Gastrocnemius medialis (tissue), 4 donors: ENCODE measurements around the gene ANO3. TPM values are rescaled to one million over a fixed set of nuclear protein-coding genes. Genes with fewer than 3 reads are reported as not detected.

Experiments
- ATAC-seq, 2 donors: fragments of 150-250 bp; one replicate each; pipeline ENCODE4 v1.9.1; 2016
- DNase-seq, 2 donors: peaks; one replicate each; pipeline ENCODE4 v3.0.0-alpha.2; 2019
- H3K27ac ChIP-seq, 4 donors: fragments of 200-600 bp; sonication (generic); 1 replicate in 1 of 4; 2 replicates in 3 of 4; pipeline ENCODE4 v1.5.1; 2016 to 2018; ENCODE audit warnings: mild to moderate bottlenecking in 2 of 4, moderate library complexity in 1 of 4
- H3K27me3 ChIP-seq, 3 donors: fragments of 200-600 bp; sonication (generic) in 2 of 3; 1 replicate in 1 of 3; 2 replicates in 2 of 3; pipeline versions ENCODE4 v1.5.1 to v1.6.0; 2016 to 2019; ENCODE audit warnings: mild to moderate bottlenecking in 1 of 3, moderate library complexity in 1 of 3
- H3K36me3 ChIP-seq, 2 donors: fragments of 200-600 bp; sonication (generic) in 1 of 2; one replicate each; pipeline ENCODE4 v1.5.1; 2017 to 2018
- H3K4me1 ChIP-seq, 2 donors: fragments of 200-600 bp; sonication (generic) in 1 of 2; one replicate each; pipeline ENCODE4 v1.5.1; 2016 to 2017; ENCODE audit warnings: mild to moderate bottlenecking in 2 of 2
- H3K4me3 ChIP-seq, 4 donors: fragments of 200-600 bp; sonication (generic) in 3 of 4; 1 replicate in 1 of 4; 2 replicates in 3 of 4; pipeline ENCODE4 v1.5.1; 2016 to 2019; ENCODE audit warnings: mild to moderate bottlenecking in 2 of 4
- H3K9me3 ChIP-seq, 3 donors: fragments of 200-600 bp; sonication (generic) in 2 of 3; 1 replicate in 1 of 3; 2 replicates in 2 of 3; pipeline ENCODE4 v1.5.1; 2016 to 2019
- POLR2A ChIP-seq, 2 donors: fragments of 450-650 bp; IDR thresholded peaks; one replicate each; pipeline ENCODE4 v1.6.1; 2017; ENCODE audit warnings: antibody characterized with exemption in 2 of 2, mild to moderate bottlenecking in 2 of 2, moderate library complexity in 2 of 2
- in situ Hi-C, 4 donors: fragments of 200-750 bp; cut with MboI; loops; one replicate each; pipeline versions ENCODE4 v1.15.0 to v1.8.0; 2017; ENCODE audit warnings: low sequenced_read_pairs in 4 of 4
- intact Hi-C: fragments of 100-400 bp; cut with DNase I; formaldehyde crosslinking; loops from one replicate; pipeline ENCODE4 v1.15.1; 2023; ENCODE audit warnings: low total_unique reads
- total RNA-seq, 4 donors: library from RNA; depleted of rRNA; stranded (reverse); fragments of >200 nt; gene quantifications; one replicate each; pipeline versions ENCODE4 v1.1.0 to v1.2.3, GENCODE V29; 2016
- TF ChIP-seq, protein P1 (sequence below), 5 experiments: fragments of 450-650 bp in 3 of 5; fragments of 200-600 bp in 2 of 5; sonication (generic) in 2 of 5; IDR thresholded peaks in 4 of 5; conservative IDR thresholded peaks in 1 of 5; 1 replicate in 4 of 5; 2 replicates in 1 of 5; pipeline ENCODE4 v1.5.1; 2016 to 2019; ENCODE audit warnings: antibody characterized with exemption in 5 of 5, mild to moderate bottlenecking in 3 of 5, moderate library complexity in 3 of 5

The ANO3 gene
- total RNA-seq, 4 donors from 2014 or later: 0.05 TPM; not detected in 3

DNA sequence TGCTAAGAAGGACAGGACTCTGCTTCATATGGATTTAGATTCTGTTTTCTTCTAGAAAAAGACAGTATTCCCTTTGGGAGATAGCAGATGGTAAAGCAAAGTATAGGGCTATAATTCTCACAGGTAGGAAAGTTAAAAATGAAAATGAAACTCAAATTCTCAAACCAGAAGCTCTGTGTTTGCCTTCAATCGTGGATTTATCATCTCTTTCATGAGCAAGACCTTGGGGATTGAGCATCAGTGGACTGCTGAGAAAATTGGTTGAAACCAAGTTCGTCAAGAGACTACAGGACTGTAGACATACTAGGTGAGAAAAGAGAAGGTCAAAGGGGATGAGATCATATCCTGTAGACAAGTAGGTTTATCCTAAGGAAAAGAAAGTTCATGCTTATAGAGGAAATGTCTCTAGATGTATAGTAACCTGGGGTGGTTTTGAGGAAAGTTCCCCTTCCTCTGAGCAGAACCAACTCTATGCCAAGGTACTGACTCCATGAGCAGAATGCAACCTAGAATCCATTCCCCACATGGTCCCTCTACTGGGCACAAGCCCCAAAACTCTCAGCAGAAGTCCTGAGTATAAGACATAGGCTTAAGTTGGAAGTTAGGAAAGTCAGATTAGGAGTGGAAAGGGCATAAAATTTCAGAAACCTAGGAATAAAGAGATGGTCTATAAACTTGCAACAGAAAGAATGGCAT, 343.5 kb downstream of the ANO3 start:
- Histone ChIP-seq H3K27ac (no peak overlapping the region), H3K36me3 (no peaks in the 10 kb centered on the region), H3K27me3 (no peaks in the 10 kb centered on the region), H3K9me3 (no peaks in the 10 kb centered on the region), H3K4me1 (no peaks in the 10 kb centered on the region), H3K4me3 (no peak overlapping the region)
- in situ Hi-C loops (no loop called here), intact Hi-C loops (no loop called here)
- DNase-seq (no peak), ATAC-seq (no peak)
- no peak for TF ChIP-seq POLR2A (IDR thresholded peaks at IDR 0.05)
- TF ChIP-seq, protein P1, sequence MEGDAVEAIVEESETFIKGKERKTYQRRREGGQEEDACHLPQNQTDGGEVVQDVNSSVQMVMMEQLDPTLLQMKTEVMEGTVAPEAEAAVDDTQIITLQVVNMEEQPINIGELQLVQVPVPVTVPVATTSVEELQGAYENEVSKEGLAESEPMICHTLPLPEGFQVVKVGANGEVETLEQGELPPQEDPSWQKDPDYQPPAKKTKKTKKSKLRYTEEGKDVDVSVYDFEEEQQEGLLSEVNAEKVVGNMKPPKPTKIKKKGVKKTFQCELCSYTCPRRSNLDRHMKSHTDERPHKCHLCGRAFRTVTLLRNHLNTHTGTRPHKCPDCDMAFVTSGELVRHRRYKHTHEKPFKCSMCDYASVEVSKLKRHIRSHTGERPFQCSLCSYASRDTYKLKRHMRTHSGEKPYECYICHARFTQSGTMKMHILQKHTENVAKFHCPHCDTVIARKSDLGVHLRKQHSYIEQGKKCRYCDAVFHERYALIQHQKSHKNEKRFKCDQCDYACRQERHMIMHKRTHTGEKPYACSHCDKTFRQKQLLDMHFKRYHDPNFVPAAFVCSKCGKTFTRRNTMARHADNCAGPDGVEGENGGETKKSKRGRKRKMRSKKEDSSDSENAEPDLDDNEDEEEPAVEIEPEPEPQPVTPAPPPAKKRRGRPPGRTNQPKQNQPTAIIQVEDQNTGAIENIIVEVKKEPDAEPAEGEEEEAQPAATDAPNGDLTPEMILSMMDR (IDR thresholded peaks at IDR 0.05 in 4 of 5, conservative IDR thresholded peaks at IDR 0.05 in 1 of 5): no peak

DNA sequence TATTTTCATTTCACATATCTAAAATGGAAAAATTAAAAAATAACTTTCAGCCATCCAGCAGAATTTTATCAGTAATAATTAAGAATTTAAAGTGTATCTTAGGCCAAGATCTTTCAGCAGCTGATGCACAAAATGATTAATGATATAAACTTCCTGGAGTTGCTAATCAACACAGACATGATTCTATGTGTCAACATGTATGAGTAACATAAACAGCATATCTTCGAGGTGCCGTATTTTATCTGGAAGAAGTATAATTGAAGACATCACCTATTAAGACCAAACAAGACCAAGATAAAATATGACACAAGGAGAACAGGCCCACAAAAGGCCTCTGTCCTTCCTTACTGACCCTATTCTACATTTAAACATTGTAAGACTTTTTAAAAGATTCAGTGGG, 344.7 kb downstream of the ANO3 start:
- Histone ChIP-seq H3K27ac (no peak overlapping the region), H3K27me3 (no peaks in the 10 kb centered on the region), H3K4me3 (no peak overlapping the region), H3K4me1 (no peaks in the 10 kb centered on the region), H3K36me3 (no peaks in the 10 kb centered on the region), H3K9me3 (no peaks in the 10 kb centered on the region)
- ATAC-seq (no peak), DNase-seq (no peak)
- intact Hi-C loops (no loop called here), in situ Hi-C loops (no loop called here)
- TF ChIP-seq, protein P1 (IDR thresholded peaks at IDR 0.05 in 4 of 5, conservative IDR thresholded peaks at IDR 0.05 in 1 of 5): no peak
- TF ChIP-seq POLR2A (IDR thresholded peaks at IDR 0.05): no peak

DNA sequence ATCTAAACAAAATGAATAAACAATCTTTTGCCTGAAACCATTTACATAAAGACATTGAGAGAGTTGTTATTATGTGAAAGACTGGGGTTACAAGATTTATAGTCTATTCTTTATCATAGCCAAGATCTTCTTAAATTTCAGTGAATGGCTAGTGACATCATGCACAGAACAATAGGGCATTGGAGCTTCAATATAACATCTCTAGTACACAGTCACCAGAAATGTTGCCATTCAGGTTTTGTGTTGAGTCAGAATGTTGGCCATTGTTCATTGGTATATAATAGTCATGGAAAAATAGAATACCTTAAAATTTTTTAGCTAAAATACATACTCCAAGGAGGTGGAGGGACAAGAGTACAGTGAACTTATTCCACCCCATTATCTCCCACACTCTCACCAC, 345.6 kb downstream of the ANO3 start:
- ATAC-seq: no peak
- Histone ChIP-seq H3K4me3 (no peak overlapping the region), H3K9me3 (no peaks in the 10 kb centered on the region), H3K27me3 (no peaks in the 10 kb centered on the region), H3K36me3 (no peaks in the 10 kb centered on the region), H3K27ac (no peak overlapping the region), H3K4me1 (no peaks in the 10 kb centered on the region)
- in situ Hi-C loops: no loop called here
- DNase-seq: no peak
- intact Hi-C loops: no loop called here
- TF ChIP-seq, protein P1 (IDR thresholded peaks at IDR 0.05 in 4 of 5, conservative IDR thresholded peaks at IDR 0.05 in 1 of 5): no peak
- TF ChIP-seq POLR2A (IDR thresholded peaks at IDR 0.05): no peak

DNA sequence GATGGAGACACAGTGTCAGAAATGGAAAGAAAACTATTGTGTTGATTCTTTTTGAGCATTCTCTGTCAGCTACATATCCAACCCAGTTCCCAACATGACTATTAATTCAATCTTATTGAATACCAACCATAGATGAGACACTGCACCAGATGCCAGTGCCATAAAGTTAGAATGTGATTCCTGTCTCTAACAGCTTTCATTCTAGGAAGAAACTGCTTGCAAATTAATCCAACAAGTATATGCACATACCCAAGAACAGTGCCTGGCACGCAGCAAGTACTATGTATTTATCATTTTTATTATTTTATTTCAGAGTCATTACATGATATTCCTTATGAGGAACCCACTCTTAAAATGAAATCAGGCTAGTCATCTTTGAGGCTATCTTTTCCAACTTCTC, 355.4 kb downstream of the ANO3 start:
- intact Hi-C loops: no loop called here
- H3K9me3 ChIP-seq: no peaks in the 10 kb centered on the region
- DNase-seq (no peak), ATAC-seq (no peak)
- H3K36me3 ChIP-seq: no peaks in the 10 kb centered on the region
- TF ChIP-seq POLR2A (IDR thresholded peaks at IDR 0.05): no peak
- TF ChIP-seq, protein P1 (IDR thresholded peaks at IDR 0.05 in 4 of 5, conservative IDR thresholded peaks at IDR 0.05 in 1 of 5): no peak
- no peak overlapping the region for H3K4me3 ChIP-seq
- no peaks in the 10 kb centered on the region for H3K4me1 ChIP-seq
- in situ Hi-C loops: no loop called here
- H3K27me3 ChIP-seq: no peaks in the 10 kb centered on the region
- no peak overlapping the region for H3K27ac ChIP-seq

DNA sequence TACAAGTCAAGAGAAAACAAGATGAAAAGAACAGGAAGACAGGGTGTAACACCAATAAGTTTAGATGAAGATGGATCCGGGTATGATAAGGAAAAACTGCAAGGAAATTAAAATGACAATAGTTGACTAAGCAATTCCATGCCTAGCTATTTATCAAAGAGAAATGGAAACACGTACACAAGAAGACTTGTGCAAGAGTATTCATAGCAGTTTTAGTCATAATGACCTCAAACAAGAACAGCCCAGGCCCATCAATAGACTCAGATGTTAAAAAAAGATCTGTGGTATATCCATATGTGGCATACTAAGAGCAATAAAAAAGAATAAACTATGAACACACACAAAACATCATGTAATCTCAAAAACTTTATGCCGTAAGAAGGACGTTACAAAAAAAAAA, 356.8 kb downstream of the ANO3 start:
- TF ChIP-seq, protein P1 (IDR thresholded peaks at IDR 0.05 in 4 of 5, conservative IDR thresholded peaks at IDR 0.05 in 1 of 5): no peak
- no peak for TF ChIP-seq POLR2A (IDR thresholded peaks at IDR 0.05)
- Histone ChIP-seq H3K4me3 (no peak overlapping the region), H3K27me3 (no peaks in the 10 kb centered on the region), H3K9me3 (no peaks in the 10 kb centered on the region), H3K27ac (no peak overlapping the region), H3K36me3 (no peaks in the 10 kb centered on the region), H3K4me1 (no peaks in the 10 kb centered on the region)
- in situ Hi-C loops: no loop called here
- ATAC-seq (no peak), DNase-seq (no peak)
- intact Hi-C loops: no loop called here
